Measurements from ENCODE around the gene LRCH3.

GRCh38 chr3:197756704-197757103 is 34.4 kb upstream of the LRCH3 start:
- TF ChIP-seq CTCF (IDR thresholded peaks at IDR 0.05; ENCODE audit: poor library complexity) (no peak), EZH2phosphoT487 (IDR thresholded peaks at IDR 0.05; ENCODE audit: low read depth, severe bottlenecking, unreplicated experiment) (no peak)

Measured in hepatocyte (in vitro differentiated cells).